Activated naive CD4-positive, alpha-beta T cell treated with anti-CD3 and anti-CD28 coated beads, Interleukin-2, amount 50 U/mL, for 16 hours (primary cell): ENCODE results near the gene ANKRD17.
"Not testable (repeated sequence)": the region's sequence is repeated elsewhere in the genome, so short reads cannot be mapped to it uniquely, and the experiment has no call there.

ENCODE experiments used
- DNase-seq: peaks from one replicate; pipeline ENCODE4 v3.0.0-alpha.2; 2020

ANKRD17 gene, protein sequence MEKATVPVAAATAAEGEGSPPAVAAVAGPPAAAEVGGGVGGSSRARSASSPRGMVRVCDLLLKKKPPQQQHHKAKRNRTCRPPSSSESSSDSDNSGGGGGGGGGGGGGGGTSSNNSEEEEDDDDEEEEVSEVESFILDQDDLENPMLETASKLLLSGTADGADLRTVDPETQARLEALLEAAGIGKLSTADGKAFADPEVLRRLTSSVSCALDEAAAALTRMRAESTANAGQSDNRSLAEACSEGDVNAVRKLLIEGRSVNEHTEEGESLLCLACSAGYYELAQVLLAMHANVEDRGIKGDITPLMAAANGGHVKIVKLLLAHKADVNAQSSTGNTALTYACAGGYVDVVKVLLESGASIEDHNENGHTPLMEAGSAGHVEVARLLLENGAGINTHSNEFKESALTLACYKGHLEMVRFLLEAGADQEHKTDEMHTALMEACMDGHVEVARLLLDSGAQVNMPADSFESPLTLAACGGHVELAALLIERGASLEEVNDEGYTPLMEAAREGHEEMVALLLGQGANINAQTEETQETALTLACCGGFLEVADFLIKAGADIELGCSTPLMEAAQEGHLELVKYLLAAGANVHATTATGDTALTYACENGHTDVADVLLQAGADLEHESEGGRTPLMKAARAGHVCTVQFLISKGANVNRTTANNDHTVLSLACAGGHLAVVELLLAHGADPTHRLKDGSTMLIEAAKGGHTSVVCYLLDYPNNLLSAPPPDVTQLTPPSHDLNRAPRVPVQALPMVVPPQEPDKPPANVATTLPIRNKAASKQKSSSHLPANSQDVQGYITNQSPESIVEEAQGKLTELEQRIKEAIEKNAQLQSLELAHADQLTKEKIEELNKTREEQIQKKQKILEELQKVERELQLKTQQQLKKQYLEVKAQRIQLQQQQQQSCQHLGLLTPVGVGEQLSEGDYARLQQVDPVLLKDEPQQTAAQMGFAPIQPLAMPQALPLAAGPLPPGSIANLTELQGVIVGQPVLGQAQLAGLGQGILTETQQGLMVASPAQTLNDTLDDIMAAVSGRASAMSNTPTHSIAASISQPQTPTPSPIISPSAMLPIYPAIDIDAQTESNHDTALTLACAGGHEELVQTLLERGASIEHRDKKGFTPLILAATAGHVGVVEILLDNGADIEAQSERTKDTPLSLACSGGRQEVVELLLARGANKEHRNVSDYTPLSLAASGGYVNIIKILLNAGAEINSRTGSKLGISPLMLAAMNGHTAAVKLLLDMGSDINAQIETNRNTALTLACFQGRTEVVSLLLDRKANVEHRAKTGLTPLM (N-terminal part only)

GRCh38 chr4:73258686-73259570, at the start of gene ANKRD17:
ANKRD17 (minus strand) TSS chr4:73258798; CDS start chr4:73258668, 130 bp downstream.
- peak; percentile 90 for DNase-seq

GRCh38 chr4:73308286-73308685, 49.7 kb upstream of the ANKRD17 start:
- DNase-seq: no peak

DNA sequence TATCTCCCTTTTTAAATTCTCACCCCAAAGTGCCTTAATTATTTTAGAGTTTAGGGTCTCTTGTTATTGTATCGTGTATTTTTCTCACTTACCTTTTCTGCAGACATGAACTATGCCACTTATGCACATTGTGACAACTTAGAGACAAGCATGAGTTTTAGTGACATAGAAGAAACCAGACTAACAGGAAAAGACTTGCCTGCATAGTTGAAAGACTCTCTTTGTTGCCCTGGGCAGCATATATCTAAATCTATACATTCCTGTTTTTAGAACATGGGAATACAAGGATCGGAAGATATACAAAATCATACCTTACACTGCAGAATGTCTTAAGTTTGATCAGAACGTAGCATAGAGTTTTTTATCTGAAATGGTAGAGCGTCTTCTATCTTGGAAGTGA, 45.1 kb upstream of the ANKRD17 start:
- no peak for DNase-seq

DNA sequence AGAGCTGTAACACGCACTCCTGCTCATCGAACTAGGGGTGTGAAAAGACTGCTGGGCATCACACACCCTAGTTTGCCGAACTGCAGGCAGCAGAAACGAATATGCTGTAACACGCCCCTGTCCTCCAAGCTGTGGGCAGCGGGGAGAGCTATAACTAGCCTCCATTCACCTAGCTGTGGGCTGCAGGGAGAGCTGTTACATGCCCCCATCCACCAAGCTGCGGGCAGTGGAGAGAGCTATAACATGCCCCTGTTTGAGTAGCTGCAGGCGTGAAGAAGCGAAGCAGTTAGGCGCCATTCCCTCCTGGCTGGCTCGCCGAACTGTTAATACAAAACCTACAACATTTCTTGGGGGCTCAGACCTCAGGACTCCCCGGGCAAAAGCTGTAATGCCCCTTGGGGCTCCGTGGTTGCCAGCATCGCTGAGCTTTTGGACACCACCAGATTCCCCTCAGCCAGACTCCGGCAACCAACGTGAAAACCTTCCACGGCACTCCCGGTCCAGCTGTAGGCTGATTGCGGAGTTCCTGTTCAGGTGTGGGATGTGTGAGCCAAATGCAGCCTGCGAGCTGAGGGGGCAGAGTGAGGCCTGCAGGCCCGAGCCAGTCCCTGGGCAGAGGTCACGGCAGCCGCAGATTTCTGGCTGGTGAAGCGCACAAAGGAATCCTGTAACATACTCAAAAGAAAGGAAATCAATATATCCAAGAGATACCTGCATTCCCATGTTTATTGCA, 41.1 kb upstream of the ANKRD17 start:
- no peak for DNase-seq

GRCh38 chr4:73292661-73293060, 34.1 kb upstream of the ANKRD17 start:
- DNase-seq: not testable (repeated sequence)

DNA sequence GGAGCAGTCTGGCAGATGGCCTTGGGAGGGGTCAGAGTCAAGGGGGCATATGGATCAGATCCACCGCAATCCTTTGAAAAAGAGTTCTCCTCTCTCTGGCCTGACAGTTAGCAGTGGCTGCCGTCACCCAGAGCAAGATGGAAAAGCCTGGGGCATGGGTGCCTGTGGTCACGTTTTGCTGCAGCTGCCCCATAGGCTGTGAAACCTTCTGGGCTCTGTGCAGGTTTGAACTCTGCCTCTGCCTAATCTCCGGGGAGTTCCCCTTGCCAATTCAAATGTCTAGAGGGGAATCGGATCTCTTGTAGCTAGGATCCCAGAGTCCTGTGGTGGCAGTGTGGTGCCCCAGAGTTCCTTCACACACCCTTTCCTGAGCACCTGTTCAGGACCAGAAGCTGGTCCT, 23.4 kb upstream of the ANKRD17 start:
- DNase-seq: no peak

DNA sequence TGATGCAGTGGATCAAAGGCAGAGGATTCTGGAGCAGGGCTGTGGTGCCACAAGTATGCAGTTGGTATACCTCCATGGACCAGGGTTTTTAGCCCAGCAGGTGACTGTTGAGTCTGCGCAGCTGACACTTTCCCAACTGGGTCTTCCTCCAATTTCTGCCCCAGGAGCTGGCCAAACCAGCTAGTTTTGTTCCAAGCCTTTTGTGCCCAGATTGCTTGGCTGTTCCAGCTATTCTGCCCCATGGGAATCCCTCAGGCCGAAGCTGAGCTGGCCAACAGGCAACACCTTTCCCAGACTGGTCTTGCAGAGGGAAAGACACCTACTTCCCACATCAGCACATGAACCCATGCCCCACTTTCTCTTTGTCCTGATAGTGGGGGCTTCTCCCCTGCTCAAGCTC, 22.8 kb upstream of the ANKRD17 start:
- DNase-seq: no peak

GRCh38 chr4:73277201-73277600, 18.6 kb upstream of the ANKRD17 start:
- DNase-seq: no peak

- no peak for DNase-seq
These were observed 16.7 kb upstream of the ANKRD17 start for GRCh38 chr4:73275318-73275654.

GRCh38 chr4:73272816-73273215, 14.2 kb upstream of the ANKRD17 start:
- DNase-seq: no peak

- no peak for DNase-seq
These were observed 8.5 kb upstream of the ANKRD17 start for GRCh38 chr4:73267050-73267449.

- no peak for DNase-seq
These were observed 1.0 kb upstream of the ANKRD17 start for GRCh38 chr4:73259571-73260090.

DNA sequence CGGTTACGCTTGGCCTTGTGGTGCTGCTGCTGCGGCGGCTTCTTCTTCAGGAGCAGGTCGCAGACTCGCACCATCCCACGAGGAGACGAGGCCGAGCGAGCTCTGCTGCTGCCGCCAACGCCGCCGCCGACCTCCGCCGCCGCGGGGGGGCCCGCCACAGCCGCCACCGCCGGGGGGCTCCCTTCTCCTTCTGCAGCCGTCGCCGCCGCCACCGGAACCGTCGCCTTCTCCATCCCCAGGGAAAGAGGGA, 237 bp downstream of the ANKRD17 start:
- DNase-seq: no peak

GRCh38 chr4:73257651-73258435, 755 bp downstream of the ANKRD17 start:
- no peak for DNase-seq

DNA sequence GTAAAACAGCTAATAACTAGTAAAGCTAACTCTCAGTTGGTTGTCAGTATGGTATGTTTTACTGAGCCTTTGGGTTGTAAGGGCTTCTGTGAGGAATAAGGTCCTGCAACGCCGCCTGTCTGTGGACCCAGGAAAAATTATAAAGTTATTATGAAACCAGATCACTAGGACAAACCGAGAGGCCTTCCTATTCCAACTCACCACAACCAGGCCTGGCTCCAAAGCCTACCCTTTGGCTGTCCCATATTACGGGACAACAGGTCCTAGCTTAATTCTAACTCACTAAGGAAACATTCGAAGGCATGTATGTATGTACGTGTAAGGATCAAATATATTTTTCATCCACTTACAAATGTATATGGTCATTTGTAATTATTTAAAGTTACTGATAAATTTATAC, 1.4 kb downstream of the ANKRD17 start:
- peak; percentile 62 for DNase-seq

GRCh38 chr4:73255847-73256246, 2.8 kb downstream of the ANKRD17 start:
- DNase-seq: not testable (repeated sequence)

- DNase-seq: no peak
These were observed 6.6 kb downstream of the ANKRD17 start for GRCh38 chr4:73252001-73252400.

GRCh38 chr4:73251384-73251783, 7.2 kb downstream of the ANKRD17 start:
- no peak for DNase-seq

- no peak for DNase-seq
These were observed 8.0 kb downstream of the ANKRD17 start for GRCh38 chr4:73250642-73251041.

- no peak for DNase-seq
These were observed 9.8 kb downstream of the ANKRD17 start for GRCh38 chr4:73248821-73249220.

DNA sequence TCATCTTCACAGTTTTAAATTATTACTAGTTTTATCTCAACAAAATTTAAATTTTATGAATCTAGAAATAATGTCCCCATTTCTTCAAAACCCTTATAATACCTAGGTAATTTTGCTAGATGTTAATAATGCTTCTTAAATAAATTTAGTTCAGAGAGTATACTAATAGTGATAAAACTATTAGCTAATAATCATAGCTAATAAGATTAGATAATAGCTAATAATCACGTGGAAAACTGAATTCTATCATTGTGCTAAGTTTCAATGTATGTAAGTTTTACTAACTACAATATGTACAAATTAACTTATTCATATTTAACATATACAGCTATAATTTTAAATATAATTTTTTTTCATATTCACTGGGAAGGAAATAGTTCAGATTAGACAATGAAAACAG, 10.2 kb downstream of the ANKRD17 start:
- no peak for DNase-seq
